GM18511 (cell line): ENCODE measurements around the gene MT4.

Source experiments
- ATAC-seq: cut with Tn5 transposase; IDR thresholded peaks from one replicate; pipeline ENCODE4 v1.9.1; 2021; ENCODE audit warnings: mild to moderate bottlenecking, moderate library complexity; ENCODE audit not compliant: unreplicated experiment

Gene MT4

GRCh38 chr16:56564793-56565477, at the start of gene MT4:
Gene MT4, plus strand, starts transcription at chr16:56565073. Its CDS starts 56 bp downstream, at chr16:56565129.
- no peak for ATAC-seq

DNA sequence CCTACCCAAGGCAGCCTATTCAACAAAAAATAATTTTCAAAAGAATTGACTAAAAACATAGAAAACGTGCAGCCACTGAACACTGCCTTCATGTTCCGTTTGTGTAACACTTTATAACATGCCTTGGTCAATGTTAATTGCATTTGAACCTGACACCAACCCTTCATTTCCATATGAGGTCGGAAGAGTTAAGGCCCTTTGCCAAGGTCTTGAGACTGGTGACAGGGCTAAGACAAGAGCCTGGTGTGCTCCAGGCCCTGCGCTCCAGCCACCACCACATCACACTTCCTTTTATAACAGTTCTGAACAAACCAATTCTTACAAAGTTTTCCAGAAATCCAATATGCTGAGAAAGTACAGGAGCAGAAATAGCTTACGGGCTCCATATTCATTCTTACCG, 49.2 kb upstream of the MT4 start:
- ATAC-seq = no peak

GRCh38 chr16:56517206-56517605, 47.7 kb upstream of the MT4 start:
- ATAC-seq = no peak

- ATAC-seq = no peak
Measured at GRCh38 chr16:56518425-56518824, 46.4 kb upstream of the MT4 start.

GRCh38 chr16:56519459-56520250, 45.2 kb upstream of the MT4 start, which contains the start of gene BBS2:
Gene BBS2, minus strand, starts transcription at chr16:56520024. Its CDS starts 162 bp downstream, at chr16:56519862.
- ATAC-seq = peak; percentile 88

DNA sequence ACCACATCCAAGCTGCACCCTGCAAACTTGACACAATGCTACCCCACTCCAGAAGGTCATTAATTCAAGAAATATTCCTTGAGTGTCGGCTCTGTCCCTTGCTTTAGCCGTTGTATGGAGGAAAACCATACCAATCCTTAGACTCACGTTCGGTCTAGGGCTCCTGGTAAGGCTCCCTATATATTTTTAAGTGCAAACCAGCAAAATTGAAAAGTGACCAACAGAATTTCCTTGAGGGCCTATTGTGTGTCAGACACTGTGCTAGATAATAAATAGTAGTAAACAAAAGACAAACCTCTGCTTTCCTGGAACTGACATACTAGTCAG, 44.7 kb upstream of the MT4 start:
- ATAC-seq = no peak

GRCh38 chr16:56525236-56525635, 39.6 kb upstream of the MT4 start:
- no peak for ATAC-seq

DNA sequence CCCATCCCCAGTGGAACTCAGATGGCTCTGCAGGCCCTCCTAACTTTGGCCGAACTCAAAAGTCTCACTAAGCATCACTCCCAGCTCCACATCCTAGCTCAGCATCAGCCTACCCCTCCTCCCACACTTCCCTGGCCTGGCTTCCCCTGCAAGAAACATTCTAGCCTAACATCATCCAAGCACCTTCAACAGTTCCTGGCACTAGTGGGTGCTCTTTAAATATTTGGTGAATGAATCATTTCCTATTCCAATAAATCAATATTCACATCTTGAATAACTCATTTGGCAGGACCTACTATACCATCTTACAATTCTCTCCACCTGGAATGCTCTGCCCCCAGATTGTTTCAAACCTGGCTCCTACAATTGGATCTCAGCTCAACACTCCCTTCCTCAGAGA, 34.0 kb upstream of the MT4 start:
- no peak for ATAC-seq

GRCh38 chr16:56532714-56533113, 32.2 kb upstream of the MT4 start:
- no peak for ATAC-seq

DNA sequence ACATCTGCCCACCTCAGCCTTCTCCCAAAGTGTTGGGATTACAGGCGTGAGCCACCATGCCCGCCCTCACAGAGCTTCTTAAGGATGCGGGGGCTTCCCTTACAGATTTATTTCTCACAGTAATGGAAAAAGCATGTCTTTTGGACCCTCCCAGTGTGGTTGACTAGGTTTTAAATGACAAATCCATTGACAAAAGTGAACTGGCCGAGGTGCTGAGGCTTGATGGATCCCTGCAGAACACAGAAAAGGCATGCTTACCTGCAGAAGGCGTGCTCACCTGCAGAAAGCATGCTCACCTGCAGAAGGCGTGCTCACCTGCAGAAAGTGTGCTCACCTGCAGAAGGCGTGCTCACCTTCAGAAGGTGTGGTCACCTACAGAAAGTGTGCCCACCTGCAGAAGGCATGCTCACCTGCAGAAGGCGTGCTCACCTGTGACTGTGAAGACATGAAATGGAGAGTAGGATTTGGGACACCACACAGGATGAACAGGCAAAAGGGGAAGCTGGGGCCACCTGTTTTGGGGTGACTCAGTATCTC, 30.0 kb upstream of the MT4 start:
- no peak for ATAC-seq

DNA sequence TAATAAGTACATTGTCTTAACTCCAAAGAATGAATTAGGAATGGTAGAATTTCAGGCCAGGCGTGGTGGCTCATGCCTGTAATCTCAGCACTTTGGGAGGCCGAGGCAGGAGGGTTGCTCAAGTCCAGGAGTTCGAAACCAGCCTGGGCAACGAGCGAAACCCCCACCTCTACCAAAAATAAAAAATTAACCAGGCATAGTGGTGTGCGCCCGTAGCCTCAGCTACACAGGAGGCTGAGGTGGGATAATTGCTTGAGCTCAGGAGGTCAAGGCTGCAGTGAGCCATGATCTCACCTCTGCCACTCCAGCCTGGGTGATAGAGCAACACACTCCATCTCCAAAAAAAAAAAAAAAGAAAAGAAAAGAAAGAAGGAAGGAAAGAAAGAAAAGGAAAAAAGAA, 26.5 kb upstream of the MT4 start:
- ATAC-seq = no peak

DNA sequence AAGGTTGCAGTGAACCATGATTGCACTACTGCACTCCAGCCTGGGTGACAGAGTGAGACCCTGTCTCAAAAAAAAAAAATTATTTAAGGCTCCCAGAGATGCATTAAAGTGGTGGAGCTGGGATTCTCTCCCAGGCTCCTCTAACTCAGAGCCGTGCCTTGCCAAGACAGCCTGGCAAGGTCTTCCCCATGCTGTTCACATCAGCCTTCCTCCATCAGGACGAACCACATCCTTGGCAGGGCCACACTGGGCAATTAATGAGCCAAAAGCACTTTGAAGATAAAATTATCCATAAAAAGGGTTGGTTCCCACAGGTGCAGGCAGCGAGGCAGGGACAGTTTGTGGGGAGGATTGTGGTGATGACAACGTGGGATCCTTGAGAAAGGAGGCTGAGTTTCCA, 25.2 kb upstream of the MT4 start:
- no peak for ATAC-seq

- ATAC-seq = no peak
Measured at GRCh38 chr16:56542039-56542438, 22.8 kb upstream of the MT4 start.

GRCh38 chr16:56547120-56547948, 17.5 kb upstream of the MT4 start:
- no peak for ATAC-seq

DNA sequence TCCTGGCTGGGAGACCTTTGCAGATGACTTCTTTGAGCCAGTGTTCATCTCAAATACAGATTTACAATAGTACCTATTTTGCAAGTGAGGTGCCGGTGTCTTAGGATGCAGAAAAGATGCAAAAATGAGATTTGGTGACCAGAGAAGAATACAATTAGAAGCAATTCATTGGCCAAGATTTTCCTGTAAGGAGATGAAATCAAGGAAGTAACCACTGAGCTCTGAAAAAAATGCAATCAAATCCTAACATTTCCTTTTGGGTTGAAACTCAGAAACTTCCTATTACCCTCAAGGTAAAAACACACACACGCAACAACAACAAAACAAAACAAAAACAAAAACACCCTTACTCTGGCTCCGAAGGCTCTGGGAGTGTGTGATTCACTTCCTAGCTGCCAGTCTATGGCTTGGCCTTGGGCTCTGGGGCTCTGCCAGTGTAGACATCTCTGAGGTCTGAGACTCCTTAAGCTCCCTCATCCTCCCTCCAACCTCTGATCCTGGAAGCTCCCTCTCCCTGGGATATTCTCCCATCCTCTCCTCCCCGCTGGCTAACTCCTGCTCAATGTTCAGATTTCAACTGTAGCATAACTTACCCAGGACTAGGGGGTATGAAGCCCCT, 16.8 kb upstream of the MT4 start:
- no peak for ATAC-seq

DNA sequence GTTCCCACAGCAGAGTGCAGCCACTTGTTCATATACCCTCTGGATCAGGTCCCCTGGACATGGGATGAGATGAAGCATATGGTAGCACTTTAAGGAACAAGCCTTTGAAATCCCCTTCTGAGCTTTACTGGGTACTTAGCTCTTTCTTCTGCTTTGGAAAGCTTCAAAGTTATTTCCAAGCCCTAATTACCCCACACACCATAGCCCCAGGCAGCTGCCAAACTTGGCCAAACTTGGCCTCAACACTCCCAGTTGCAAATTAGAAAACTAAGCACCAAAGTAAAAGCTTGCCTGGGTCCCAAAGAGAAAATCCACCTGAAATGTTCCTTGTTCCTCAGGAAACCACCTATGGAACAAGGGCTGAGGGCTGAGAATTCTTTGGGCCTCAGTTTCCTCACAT, 15.7 kb upstream of the MT4 start:
- no peak for ATAC-seq

DNA sequence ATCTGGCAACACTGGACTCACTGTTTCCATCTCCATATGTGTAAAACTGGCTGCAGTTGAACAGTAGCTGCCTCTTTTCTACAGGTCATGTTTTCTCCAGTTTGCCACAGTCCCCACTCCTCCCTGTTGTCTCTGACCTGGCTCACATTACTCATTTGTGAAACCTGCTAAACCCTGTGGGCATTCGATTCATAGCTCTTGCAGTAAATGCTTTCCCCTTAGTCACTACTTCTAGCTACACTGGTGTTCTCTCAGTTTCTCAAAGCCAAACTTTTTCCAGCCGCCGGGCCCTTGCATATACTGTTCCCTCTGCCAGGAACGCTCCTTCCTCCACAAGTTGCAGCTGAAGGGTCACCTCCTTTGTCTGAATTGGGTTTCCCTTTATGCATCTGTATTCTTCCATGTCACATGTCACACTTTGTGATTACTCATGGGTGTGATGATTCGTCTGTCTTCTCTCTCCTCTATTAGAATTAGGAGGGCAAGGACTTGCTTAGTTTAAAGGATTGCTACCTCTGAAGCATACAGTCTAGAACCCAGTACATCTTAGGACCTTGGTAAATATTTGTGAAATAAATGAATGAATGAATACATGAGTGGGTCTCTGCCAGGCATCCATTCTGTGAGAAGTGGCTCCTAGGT, 15.0 kb upstream of the MT4 start:
- ATAC-seq = no peak

DNA sequence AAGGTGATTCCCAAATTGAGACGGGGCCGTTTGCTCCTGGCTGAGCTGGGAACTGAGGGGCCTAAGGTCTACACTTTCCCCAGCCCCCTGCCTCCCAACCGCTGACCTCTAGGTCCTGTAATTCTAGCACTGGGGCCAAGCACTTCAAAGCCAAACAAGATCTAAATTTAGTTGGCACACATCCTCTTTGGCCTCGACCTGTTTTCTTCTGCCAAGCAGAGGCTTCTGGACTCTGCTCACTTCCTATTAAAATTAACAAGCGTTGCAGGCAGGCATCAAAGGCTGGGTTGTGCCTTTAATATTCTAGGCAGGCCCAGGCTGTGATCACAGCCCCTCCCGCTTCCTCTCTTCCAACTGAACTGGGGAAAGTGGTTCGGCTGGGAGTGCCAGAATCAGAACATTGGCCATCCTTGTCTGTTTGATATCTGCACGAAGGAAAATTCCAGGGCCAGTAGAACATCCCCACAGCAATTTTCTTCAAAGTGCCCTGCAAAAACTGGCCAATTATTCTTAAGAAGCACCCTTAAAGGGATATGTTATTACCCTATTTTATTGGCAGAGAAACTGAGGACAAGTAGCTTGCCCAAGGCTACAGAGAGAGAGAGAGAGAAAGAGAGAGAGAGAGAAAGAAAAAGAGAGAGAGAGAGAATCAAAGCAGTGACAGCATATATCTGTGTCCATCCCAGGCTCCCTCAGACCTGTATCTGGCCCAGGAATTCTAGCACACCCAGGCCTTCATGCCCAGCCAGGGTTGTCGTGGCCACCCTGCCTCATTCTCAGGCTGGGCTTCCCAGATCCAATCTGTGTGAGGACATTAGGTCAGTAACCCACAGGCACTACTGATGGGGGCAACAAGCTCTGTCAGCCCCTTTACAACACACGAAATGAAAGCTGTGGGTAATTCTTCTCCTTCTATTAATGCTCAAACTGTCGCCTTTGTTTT, 12.8 kb upstream of the MT4 start:
- no peak for ATAC-seq

GRCh38 chr16:56554441-56554840, 10.4 kb upstream of the MT4 start:
- no peak for ATAC-seq
